ENCODE results near the gene MAGI2. TPM values are rescaled to one million over a fixed set of nuclear protein-coding genes. Genes with fewer than 3 reads are reported as not detected.

Gene MAGI2
- total and polyA plus RNA-seq, 2 of the 13 experiments (the other 11 are each of a cell fraction or from before 2014, with no cell fraction given), result 1.5 to 3.8 TPM

DNA sequence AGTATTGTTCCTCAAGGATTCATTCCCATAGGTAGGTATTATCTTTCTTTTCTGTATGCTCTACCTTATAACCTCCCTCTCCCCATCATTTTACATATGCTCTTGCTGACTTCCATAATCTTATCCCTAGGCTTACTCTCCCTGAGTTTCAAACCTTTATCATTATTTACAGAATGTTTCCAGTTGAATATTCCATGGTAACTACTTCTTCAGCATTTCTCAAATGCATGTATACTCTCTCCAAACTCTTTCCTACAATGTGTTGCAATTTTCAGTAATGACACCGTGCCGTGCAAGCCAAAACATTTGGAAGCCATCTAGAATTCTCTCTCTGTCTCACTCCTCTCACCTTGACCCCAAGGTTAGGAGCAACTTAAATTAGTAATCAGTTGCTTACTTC is 548.5 kb downstream of the MAGI2 start:
- no peak overlapping the region for H3K27ac ChIP-seq (ENCODE audit: extremely low read length, insufficient read depth, low read length)
- 28% methylated on average over 2 of the region's 2 CpGs for WGBS (ENCODE audit: low lambda C conversion rate)
- H2AFZ ChIP-seq (ENCODE audit: low read length), result no peak overlapping the region
- H3K4me2 ChIP-seq (ENCODE audit: low read depth, low read length), result no peak overlapping the region
- no TSS peak for BruUV-seq (replicated peaks)
- no peaks in the 10 kb centered on the region for H3K36me3 ChIP-seq (replicated peaks in 1 of 2; ENCODE audit: control insufficient read depth in 1 of 2, insufficient read depth in 2 of 2, low read length in 2 of 2)
- no peak for FAIRE-seq
- POLR2A ChIA-PET, result no interaction called here
- no peaks in the 10 kb centered on the region for H3K79me2 ChIP-seq (ENCODE audit: insufficient read depth, low read length)
- no peak overlapping the region for H3K4me3 ChIP-seq (replicated peaks in 1 of 3; ENCODE audit: insufficient read depth in 1 of 3, low read depth in 2 of 3, low read length in 3 of 3)
- H4K20me1 ChIP-seq (ENCODE audit: insufficient read depth, low read length), result no peaks in the 10 kb centered on the region
- H3K9me3 ChIP-seq (ENCODE audit: low read length), result no peaks in the 10 kb centered on the region
- CTCF ChIA-PET (ENCODE audit: low intra/inter-chr PET ratio, low total read pairs), result no interaction called here
- no peak for DNase-seq (ENCODE audit: low spot score)
- TF ChIP-seq, protein P1, sequence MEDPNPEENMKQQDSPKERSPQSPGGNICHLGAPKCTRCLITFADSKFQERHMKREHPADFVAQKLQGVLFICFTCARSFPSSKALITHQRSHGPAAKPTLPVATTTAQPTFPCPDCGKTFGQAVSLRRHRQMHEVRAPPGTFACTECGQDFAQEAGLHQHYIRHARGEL (CRISPR knock-in tag; IDR thresholded peaks at IDR 0.05), result no peak
- peaks cover 0 to 1% of the 10 kb centered on the region in 2 experiments; a peak in 1 of 5 replicates for H3K27me3 ChIP-seq (ENCODE audit: control insufficient read depth in 1 of 2, insufficient read depth in 2 of 2, low read length in 2 of 2)
- peaks cover 8% of the 10 kb centered on the region for H3K4me1 ChIP-seq (ENCODE audit: insufficient read depth, low read length)
- in situ Hi-C loops (cut with HindIII; ENCODE audit: extremely low pct_ligation_motif_present, low pct_unique_long_range_greater_than_20kb), result no loop called here
- ATAC-seq, result no peak
- no peak overlapping the region for H3K9ac ChIP-seq (ENCODE audit: insufficient read depth, low read depth, low read length)
- intact Hi-C loops (cut with micrococcal nuclease; ENCODE audit: unreplicated experiment), result loop anchor here (5.0 kb wide), 1 partner anchor 378 kb away; no protein-coding TSS in a partner anchor

DNA sequence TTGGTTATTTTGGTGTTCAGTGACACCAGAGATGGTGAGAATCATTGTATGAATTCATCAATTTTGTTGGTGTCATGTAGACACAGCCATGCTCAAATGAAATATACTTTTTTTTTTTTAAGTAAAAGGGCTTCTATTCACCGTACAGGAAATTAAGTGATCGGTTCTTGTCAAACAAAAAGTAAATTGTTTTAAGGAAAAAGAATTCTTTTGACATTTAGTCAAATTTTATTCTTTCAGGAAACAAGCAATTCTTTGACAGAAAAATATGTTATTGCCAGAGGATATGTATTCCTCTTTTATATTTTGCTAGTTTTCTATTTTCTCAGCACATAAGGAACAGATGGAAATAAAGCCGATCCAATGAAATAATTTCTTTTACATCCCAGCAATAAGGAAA is 551.9 kb downstream of the MAGI2 start:
- Histone ChIP-seq H4K20me1 (ENCODE audit: insufficient read depth, low read length) (no peaks in the 10 kb centered on the region), H3K79me2 (ENCODE audit: insufficient read depth, low read length) (no peaks in the 10 kb centered on the region), H3K27me3 (ENCODE audit: control insufficient read depth in 1 of 2, insufficient read depth in 2 of 2, low read length in 2 of 2) (no peaks in the 10 kb centered on the region; a peak in 1 of 5 replicates), H3K4me3 (replicated peaks in 1 of 3; ENCODE audit: insufficient read depth in 1 of 3, low read depth in 2 of 3, low read length in 3 of 3) (no peak overlapping the region), H3K9ac (ENCODE audit: insufficient read depth, low read depth, low read length) (no peak overlapping the region), H3K27ac (ENCODE audit: extremely low read length, insufficient read depth, low read length) (no peak overlapping the region), H2AFZ (ENCODE audit: low read length) (no peak overlapping the region), H3K4me1 (ENCODE audit: insufficient read depth, low read length) (peaks cover under 1% of the 10 kb centered on the region), H3K9me3 (ENCODE audit: low read length) (no peaks in the 10 kb centered on the region), H3K36me3 (replicated peaks in 1 of 2; ENCODE audit: control insufficient read depth in 1 of 2, insufficient read depth in 2 of 2, low read length in 2 of 2) (no peaks in the 10 kb centered on the region), H3K4me2 (ENCODE audit: low read depth, low read length) (no peak overlapping the region)
- no peak for ATAC-seq
- no TSS peak for BruUV-seq (replicated peaks)
- in situ Hi-C loops (cut with HindIII; ENCODE audit: extremely low pct_ligation_motif_present, low pct_unique_long_range_greater_than_20kb), result no loop called here
- POLR2A ChIA-PET, result no interaction called here
- CTCF ChIA-PET (ENCODE audit: low intra/inter-chr PET ratio, low total read pairs), result no interaction called here
- intact Hi-C loops (cut with micrococcal nuclease; ENCODE audit: unreplicated experiment), result loop anchor here (5.0 kb wide), 1 partner anchor 374 kb away; no protein-coding TSS in a partner anchor
- FAIRE-seq, result no peak
- 94% methylated on average over 3 of the region's 3 CpGs for WGBS (ENCODE audit: low lambda C conversion rate)
- no peak for DNase-seq (ENCODE audit: low spot score)
- TF ChIP-seq JUNB (CRISPR knock-in tag; IDR thresholded peaks at IDR 0.05; ENCODE audit: borderline replicate concordance), result no peak
- TF ChIP-seq, protein P2, sequence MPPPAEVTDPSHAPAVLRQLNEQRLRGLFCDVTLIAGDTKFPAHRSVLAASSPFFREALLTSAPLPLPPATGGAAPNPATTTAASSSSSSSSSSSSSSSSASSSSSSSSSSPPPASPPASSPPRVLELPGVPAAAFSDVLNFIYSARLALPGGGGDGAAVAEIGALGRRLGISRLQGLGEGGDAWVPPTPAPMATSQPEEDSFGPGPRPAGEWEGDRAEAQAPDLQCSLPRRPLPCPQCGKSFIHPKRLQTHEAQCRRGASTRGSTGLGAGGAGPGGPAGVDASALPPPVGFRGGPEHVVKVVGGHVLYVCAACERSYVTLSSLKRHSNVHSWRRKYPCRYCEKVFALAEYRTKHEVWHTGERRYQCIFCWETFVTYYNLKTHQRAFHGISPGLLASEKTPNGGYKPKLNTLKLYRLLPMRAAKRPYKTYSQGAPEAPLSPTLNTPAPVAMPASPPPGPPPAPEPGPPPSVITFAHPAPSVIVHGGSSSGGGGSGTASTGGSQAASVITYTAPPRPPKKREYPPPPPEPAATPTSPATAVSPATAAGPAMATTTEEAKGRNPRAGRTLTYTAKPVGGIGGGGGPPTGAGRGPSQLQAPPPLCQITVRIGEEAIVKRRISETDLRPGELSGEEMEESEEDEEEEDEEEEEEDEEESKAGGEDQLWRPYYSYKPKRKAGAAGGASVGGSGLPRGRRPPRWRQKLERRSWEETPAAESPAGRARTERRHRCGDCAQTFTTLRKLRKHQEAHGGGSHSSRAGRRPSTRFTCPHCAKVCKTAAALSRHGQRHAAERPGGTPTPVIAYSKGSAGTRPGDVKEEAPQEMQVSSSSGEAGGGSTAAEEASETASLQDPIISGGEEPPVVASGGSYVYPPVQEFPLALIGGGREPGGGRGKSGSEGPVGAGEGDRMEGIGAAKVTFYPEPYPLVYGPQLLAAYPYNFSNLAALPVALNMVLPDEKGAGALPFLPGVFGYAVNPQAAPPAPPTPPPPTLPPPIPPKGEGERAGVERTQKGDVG (CRISPR knock-in tag; IDR thresholded peaks at IDR 0.05; ENCODE audit: borderline replicate concordance), result no peak
- TF ChIP-seq ZNF782 (CRISPR knock-in tag; IDR thresholded peaks at IDR 0.05; ENCODE audit: borderline replicate concordance), result no peak
- no peak for TF ChIP-seq PAF1 (CRISPR knock-in tag; IDR thresholded peaks at IDR 0.05)
- TF ChIP-seq SMAD3 (CRISPR knock-in tag; IDR thresholded peaks at IDR 0.05), result no peak
- TF ChIP-seq, protein P3, sequence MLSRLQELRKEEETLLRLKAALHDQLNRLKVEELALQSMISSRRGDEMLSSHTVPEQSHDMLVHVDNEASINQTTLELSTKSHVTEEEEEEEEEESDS (CRISPR knock-in tag; IDR thresholded peaks at IDR 0.05; ENCODE audit: borderline replicate concordance), result no peak
- no peak for TF ChIP-seq KLF9 (CRISPR knock-in tag; IDR thresholded peaks at IDR 0.05; ENCODE audit: low read depth)
- TF ChIP-seq CBX1 (IDR thresholded peaks at IDR 0.05; ENCODE audit: low read depth), result no peak
- no peak for TF ChIP-seq HHEX (CRISPR knock-in tag; IDR thresholded peaks at IDR 0.05)
- no peak for TF ChIP-seq RORA (CRISPR knock-in tag; IDR thresholded peaks at IDR 0.05)
- TF ChIP-seq ZNF720 (CRISPR knock-in tag; IDR thresholded peaks at IDR 0.05), result no peak
- TF ChIP-seq NFRKB (IDR thresholded peaks at IDR 0.05), result no peak
- TF ChIP-seq ZNF619 (CRISPR knock-in tag; IDR thresholded peaks at IDR 0.05), result no peak
- no peak for TF ChIP-seq RFX3 (CRISPR knock-in tag; IDR thresholded peaks at IDR 0.05)
- no peak for TF ChIP-seq TP53 (CRISPR knock-in tag; conservative IDR thresholded peaks at IDR 0.05)
- no peak for TF ChIP-seq PRMT3 (CRISPR knock-in tag; IDR thresholded peaks at IDR 0.05; ENCODE audit: borderline replicate concordance, low read depth)
